Measurements from ENCODE around the gene PRKCH.

Gene PRKCH

GRCh38 chr14:61545726-61546455, 224.5 kb downstream of the PRKCH start:
- no peak for DNase-seq (ENCODE audit: insufficient read length, low spot score)
- FAIRE-seq: no peak
- no peak for TF ChIP-seq POU2F2 (IDR thresholded peaks at IDR 0.05; ENCODE audit: low read depth, low read length)
- TF ChIP-seq PAX5 (IDR thresholded peaks at IDR 0.05; ENCODE audit: insufficient read depth, low read length, severe bottlenecking): no peak
- TF ChIP-seq TAF1 (IDR thresholded peaks at IDR 0.05; ENCODE audit: low read depth, low read length): no peak
- no peak for TF ChIP-seq SPI1 (IDR thresholded peaks at IDR 0.05; ENCODE audit: low read depth, low read length)
- TF ChIP-seq POLR2A (IDR thresholded peaks at IDR 0.05; ENCODE audit: low read depth, low read length): no peak
- TF ChIP-seq POLR2AphosphoS5 (IDR thresholded peaks at IDR 0.05; ENCODE audit: low read depth, low read length): no peak

GRCh38 chr14:61547186-61548069, 226.0 kb downstream of the PRKCH start:
- FAIRE-seq (no peak), DNase-seq (ENCODE audit: insufficient read length, low spot score) (no peak)
- TF ChIP-seq PAX5 (IDR thresholded peaks at IDR 0.05; ENCODE audit: insufficient read depth, low read length, severe bottlenecking) (no peak), POLR2AphosphoS5 (IDR thresholded peaks at IDR 0.05; ENCODE audit: low read depth, low read length) (no peak), TAF1 (IDR thresholded peaks at IDR 0.05; ENCODE audit: low read depth, low read length) (no peak), SPI1 (IDR thresholded peaks at IDR 0.05; ENCODE audit: low read depth, low read length) (no peak), POU2F2 (IDR thresholded peaks at IDR 0.05; ENCODE audit: low read depth, low read length) (no peak), POLR2A (IDR thresholded peaks at IDR 0.05; ENCODE audit: low read depth, low read length) (no peak)

- no peak for DNase-seq (ENCODE audit: insufficient read length, low spot score)
- no peak for FAIRE-seq
- TF ChIP-seq SPI1 (IDR thresholded peaks at IDR 0.05; ENCODE audit: low read depth, low read length) (no peak), POU2F2 (IDR thresholded peaks at IDR 0.05; ENCODE audit: low read depth, low read length) (no peak), TAF1 (IDR thresholded peaks at IDR 0.05; ENCODE audit: low read depth, low read length) (no peak), POLR2A (IDR thresholded peaks at IDR 0.05; ENCODE audit: low read depth, low read length) (no peak), PAX5 (IDR thresholded peaks at IDR 0.05; ENCODE audit: insufficient read depth, low read length, severe bottlenecking) (no peak), POLR2AphosphoS5 (IDR thresholded peaks at IDR 0.05; ENCODE audit: low read depth, low read length) (no peak)
Observed at GRCh38 chr14:61549425-61549824, 228.0 kb downstream of the PRKCH start.

- FAIRE-seq (no peak), DNase-seq (ENCODE audit: insufficient read length, low spot score) (no peak)
- no peak for TF ChIP-seq POU2F2 (IDR thresholded peaks at IDR 0.05; ENCODE audit: low read depth, low read length)
- TF ChIP-seq SPI1 (IDR thresholded peaks at IDR 0.05; ENCODE audit: low read depth, low read length): no peak
- no peak for TF ChIP-seq POLR2A (IDR thresholded peaks at IDR 0.05; ENCODE audit: low read depth, low read length)
- no peak for TF ChIP-seq TAF1 (IDR thresholded peaks at IDR 0.05; ENCODE audit: low read depth, low read length)
- no peak for TF ChIP-seq POLR2AphosphoS5 (IDR thresholded peaks at IDR 0.05; ENCODE audit: low read depth, low read length)
- no peak for TF ChIP-seq PAX5 (IDR thresholded peaks at IDR 0.05; ENCODE audit: insufficient read depth, low read length, severe bottlenecking)
Observed at GRCh38 chr14:61551384-61551783, 230.0 kb downstream of the PRKCH start.

- no peak for FAIRE-seq
Observed at GRCh38 chr14:61552241-61552640, 230.9 kb downstream of the PRKCH start.

GRCh38 chr14:61553730-61554641, 232.6 kb downstream of the PRKCH start:
- DNase-seq (ENCODE audit: insufficient read length, low spot score) (no peak), FAIRE-seq (no peak)
- no peak for TF ChIP-seq POLR2AphosphoS5 (IDR thresholded peaks at IDR 0.05; ENCODE audit: low read depth, low read length)
- TF ChIP-seq POLR2A (IDR thresholded peaks at IDR 0.05; ENCODE audit: low read depth, low read length): peak; percentile 37; the same call in 1 of the 2 replicates

More at GRCh38 chr14:61552241-61552640, 230.9 kb downstream of the PRKCH start:
- no peak for TF ChIP-seq TAF1 (IDR thresholded peaks at IDR 0.05; ENCODE audit: low read depth, low read length)
- TF ChIP-seq SPI1 (IDR thresholded peaks at IDR 0.05; ENCODE audit: low read depth, low read length): no peak
- no peak for TF ChIP-seq POLR2AphosphoS5 (IDR thresholded peaks at IDR 0.05; ENCODE audit: low read depth, low read length)
- no peak for TF ChIP-seq POLR2A (IDR thresholded peaks at IDR 0.05; ENCODE audit: low read depth, low read length)
- TF ChIP-seq PAX5 (IDR thresholded peaks at IDR 0.05; ENCODE audit: insufficient read depth, low read length, severe bottlenecking): no peak
- no peak for TF ChIP-seq POU2F2 (IDR thresholded peaks at IDR 0.05; ENCODE audit: low read depth, low read length)
- no peak for DNase-seq (ENCODE audit: insufficient read length, low spot score)

- TF ChIP-seq SPI1 (IDR thresholded peaks at IDR 0.05; ENCODE audit: low read depth, low read length) (no peak), POU2F2 (IDR thresholded peaks at IDR 0.05; ENCODE audit: low read depth, low read length) (no peak), PAX5 (IDR thresholded peaks at IDR 0.05; ENCODE audit: insufficient read depth, low read length, severe bottlenecking) (no peak), POLR2A (IDR thresholded peaks at IDR 0.05; ENCODE audit: low read depth, low read length) (no peak), TAF1 (IDR thresholded peaks at IDR 0.05; ENCODE audit: low read depth, low read length) (no peak), POLR2AphosphoS5 (IDR thresholded peaks at IDR 0.05; ENCODE audit: low read depth, low read length) (no peak)
- no peak for DNase-seq (ENCODE audit: insufficient read length, low spot score)
- FAIRE-seq: no peak
Observed at GRCh38 chr14:61555056-61555838, 233.9 kb downstream of the PRKCH start.

- FAIRE-seq: no peak
Observed at GRCh38 chr14:61556455-61556854, 235.1 kb downstream of the PRKCH start.

More at GRCh38 chr14:61556455-61556854, 235.1 kb downstream of the PRKCH start:
- no peak for TF ChIP-seq POU2F2 (IDR thresholded peaks at IDR 0.05; ENCODE audit: low read depth, low read length)
- TF ChIP-seq TAF1 (IDR thresholded peaks at IDR 0.05; ENCODE audit: low read depth, low read length): no peak
- no peak for TF ChIP-seq POLR2A (IDR thresholded peaks at IDR 0.05; ENCODE audit: low read depth, low read length)
- no peak for TF ChIP-seq POLR2AphosphoS5 (IDR thresholded peaks at IDR 0.05; ENCODE audit: low read depth, low read length)
- TF ChIP-seq SPI1 (IDR thresholded peaks at IDR 0.05; ENCODE audit: low read depth, low read length): no peak
- TF ChIP-seq PAX5 (IDR thresholded peaks at IDR 0.05; ENCODE audit: insufficient read depth, low read length, severe bottlenecking): no peak
- DNase-seq (ENCODE audit: insufficient read length, low spot score): no peak
